Stomach smooth muscle (tissue), 2 donors: ENCODE results near the gene DUSP10.

Experiments
- H3K27ac ChIP-seq: one replicate; pipeline ENCODE4 v1.7.0; 2013; ENCODE audit warnings: mild to moderate bottlenecking, low read length, inconsistent platforms
- H3K27me3 ChIP-seq, 2 donors: one replicate each; pipeline ENCODE4 v1.7.0; 2013; ENCODE audit warnings: low read length in 2 of 2; ENCODE audit not compliant: insufficient read depth in 2 of 2, control insufficient read depth in 1 of 2
- H3K36me3 ChIP-seq, 2 donors: one replicate each; pipeline ENCODE4 v1.7.0; 2013; ENCODE audit warnings: low read length in 2 of 2; ENCODE audit not compliant: control insufficient read depth in 2 of 2, insufficient read depth in 2 of 2
- H3K4me1 ChIP-seq: one replicate; pipeline ENCODE4 v1.7.0; 2013; ENCODE audit warnings: low read length; ENCODE audit not compliant: control insufficient read depth, insufficient read depth
- H3K4me3 ChIP-seq, 2 donors: one replicate each; pipeline ENCODE4 v1.7.0; 2013; ENCODE audit warnings: low read length in 2 of 2
- H3K9ac ChIP-seq, 2 donors: one replicate each; pipeline ENCODE4 v1.7.0; 2013; ENCODE audit warnings: low read length in 2 of 2, mild to moderate bottlenecking in 1 of 2
- H3K9me3 ChIP-seq, 2 donors: one replicate each; pipeline ENCODE4 v1.7.0; 2013; ENCODE audit warnings: low read length in 2 of 2; ENCODE audit not compliant: control insufficient read depth in 2 of 2
- donor health status: healthy.
- donor health status: Pancreatic carcinoma.

DUSP10 gene

GRCh38 chr1:221712198-221712684 lies 29.6 kb downstream of the DUSP10 start:
- H3K27ac ChIP-seq: peak overlapping the region; percentile 73

DNA sequence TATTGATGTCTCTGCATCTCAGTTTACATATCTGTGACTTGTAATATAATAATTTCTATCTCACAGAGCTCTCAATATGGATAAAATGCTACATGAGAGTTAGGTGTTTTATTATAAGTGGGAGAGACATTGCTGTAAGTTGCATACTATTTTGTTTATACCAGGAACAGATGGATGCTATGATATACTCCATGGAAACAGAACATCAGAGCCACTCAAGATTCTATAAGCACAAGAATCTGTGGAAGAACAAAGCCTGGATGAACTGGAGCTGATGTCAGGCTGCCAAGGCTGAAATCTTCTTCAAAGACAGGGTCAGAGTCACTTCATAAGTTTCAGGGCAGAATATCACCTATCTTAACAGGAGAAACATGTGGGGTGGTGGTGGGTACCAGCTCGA lies 30.2 kb downstream of the DUSP10 start:
- Histone ChIP-seq H3K27me3 (no peaks in the 10 kb centered on the region), H3K9me3 (no peaks in the 10 kb centered on the region), H3K36me3 (no peaks in the 10 kb centered on the region), H3K27ac (peak overlapping the region; percentile 73), H3K4me1 (peaks cover 54% of the 10 kb centered on the region), H3K4me3 (no peak overlapping the region), H3K9ac (peak overlapping the region; percentile 48 to 55)

More at GRCh38 chr1:221712198-221712684, 29.6 kb downstream of the DUSP10 start:
- Histone ChIP-seq H3K4me1 (peaks cover 54% of the 10 kb centered on the region), H3K27me3 (no peaks in the 10 kb centered on the region), H3K36me3 (no peaks in the 10 kb centered on the region), H3K4me3 (no peak overlapping the region), H3K9me3 (no peaks in the 10 kb centered on the region), H3K9ac (no peak overlapping the region)

GRCh38 chr1:221711063-221711577 lies 30.8 kb downstream of the DUSP10 start:
- H3K4me1 ChIP-seq: peaks cover 51% of the 10 kb centered on the region
- peak overlapping the region; percentile 48 to 55 for H3K9ac ChIP-seq

GRCh38 chr1:221709854-221710253 lies 32.0 kb downstream of the DUSP10 start:
- Histone ChIP-seq H3K36me3 (peaks cover 0 to 9% of the 10 kb centered on the region in 2 donors), H3K9ac (peak overlapping the region in 1 of 2 donors; percentile 37), H3K4me3 (no peak overlapping the region), H3K4me1 (peaks cover 40% of the 10 kb centered on the region), H3K9me3 (no peaks in the 10 kb centered on the region), H3K27me3 (no peaks in the 10 kb centered on the region), H3K27ac (peak overlapping the region; percentile 78)

More at GRCh38 chr1:221711063-221711577, 30.8 kb downstream of the DUSP10 start:
- Histone ChIP-seq H3K9me3 (no peaks in the 10 kb centered on the region), H3K36me3 (peaks cover 0 to under 1% of the 10 kb centered on the region in 2 donors), H3K27ac (peak overlapping the region; percentile 73), H3K27me3 (no peaks in the 10 kb centered on the region), H3K4me3 (peak overlapping the region in 1 of 2 donors; percentile 6)

DNA sequence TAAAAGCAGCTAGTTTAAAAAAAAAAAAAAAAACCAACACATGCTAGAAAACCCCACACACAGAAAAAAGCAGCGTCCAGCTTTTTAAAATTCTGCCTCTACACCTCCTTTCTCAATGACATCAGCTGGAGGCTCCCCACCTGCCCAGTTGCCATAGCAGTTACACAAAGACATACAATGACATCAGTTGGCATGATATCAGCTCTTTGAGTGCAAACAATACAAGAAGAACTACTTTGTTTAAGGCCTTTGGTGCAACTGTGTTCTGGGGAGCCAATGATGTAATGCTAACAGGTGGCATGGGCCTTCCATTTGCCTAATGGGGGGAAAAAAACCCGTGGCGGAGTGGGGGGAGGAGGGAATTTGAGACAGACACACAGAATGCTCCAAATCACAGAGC lies 32.9 kb downstream of the DUSP10 start:
- Histone ChIP-seq H3K4me3 (peak overlapping the region in 1 of 2 donors; percentile 24), H3K36me3 (peaks cover 0 to 9% of the 10 kb centered on the region in 2 donors), H3K27me3 (no peaks in the 10 kb centered on the region), H3K4me1 (peaks cover 37% of the 10 kb centered on the region), H3K27ac (peak overlapping the region; percentile 78), H3K9me3 (no peaks in the 10 kb centered on the region), H3K9ac (peak overlapping the region in 1 of 2 donors; percentile 58)

GRCh38 chr1:221708076-221708571 lies 33.8 kb downstream of the DUSP10 start:
- Histone ChIP-seq H3K9me3 (no peaks in the 10 kb centered on the region), H3K36me3 (peaks cover 0 to 15% of the 10 kb centered on the region in 2 donors), H3K9ac (peak overlapping the region in 1 of 2 donors; percentile 58), H3K4me1 (peaks cover 35% of the 10 kb centered on the region), H3K4me3 (no peak overlapping the region), H3K27me3 (no peaks in the 10 kb centered on the region), H3K27ac (peak overlapping the region; percentile 78)

DNA sequence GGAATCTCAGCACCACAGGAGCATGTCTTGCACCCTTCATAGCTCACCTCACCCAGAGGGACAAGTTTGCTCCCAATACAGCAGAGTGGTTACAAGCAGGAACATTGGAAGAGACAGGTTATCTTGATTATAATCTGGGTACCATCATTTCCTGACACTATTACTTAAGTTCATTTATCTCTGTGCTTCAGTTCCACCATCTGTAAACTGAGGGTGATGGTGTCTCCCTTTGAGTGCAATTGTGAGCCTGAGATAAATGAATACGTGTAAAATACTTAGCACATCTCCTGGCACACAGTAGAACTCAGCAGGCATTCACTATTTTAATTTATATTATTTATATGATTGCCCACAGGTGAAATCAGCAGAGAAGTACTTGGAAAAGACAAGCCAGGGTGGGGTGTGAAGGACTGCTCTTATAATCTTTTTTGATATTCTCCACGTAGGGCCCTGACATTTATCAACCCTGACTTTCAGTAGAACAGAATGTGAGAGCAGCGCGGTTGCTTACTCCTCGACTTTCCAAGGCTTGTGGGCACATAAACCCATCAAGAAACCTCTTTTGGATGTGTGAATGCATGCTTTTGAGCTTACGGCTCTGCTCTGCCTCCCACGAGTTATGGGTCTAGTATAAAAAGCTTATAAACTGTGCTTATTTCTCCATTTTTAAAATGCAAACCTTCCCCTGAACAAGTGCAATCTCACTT lies 34.9 kb downstream of the DUSP10 start:
- Histone ChIP-seq H3K27me3 (no peaks in the 10 kb centered on the region), H3K4me3 (peak overlapping the region in 1 of 2 donors; percentile 36), H3K36me3 (peaks cover 3 to 23% of the 10 kb centered on the region in 2 donors), H3K27ac (peak overlapping the region; percentile 78), H3K4me1 (peaks cover 33% of the 10 kb centered on the region), H3K9ac (peak overlapping the region in 1 of 2 donors; percentile 30), H3K9me3 (no peaks in the 10 kb centered on the region)

GRCh38 chr1:221706191-221706590 lies 35.7 kb downstream of the DUSP10 start:
- peak overlapping the region; percentile 38 for H3K27ac ChIP-seq
- H3K9me3 ChIP-seq: no peaks in the 10 kb centered on the region
- H3K4me1 ChIP-seq: peaks cover 32% of the 10 kb centered on the region
- peaks cover 3 to 23% of the 10 kb centered on the region in 2 donors for H3K36me3 ChIP-seq
- H3K4me3 ChIP-seq: no peak overlapping the region
- no peaks in the 10 kb centered on the region for H3K27me3 ChIP-seq
- H3K9ac ChIP-seq: no peak overlapping the region

DNA sequence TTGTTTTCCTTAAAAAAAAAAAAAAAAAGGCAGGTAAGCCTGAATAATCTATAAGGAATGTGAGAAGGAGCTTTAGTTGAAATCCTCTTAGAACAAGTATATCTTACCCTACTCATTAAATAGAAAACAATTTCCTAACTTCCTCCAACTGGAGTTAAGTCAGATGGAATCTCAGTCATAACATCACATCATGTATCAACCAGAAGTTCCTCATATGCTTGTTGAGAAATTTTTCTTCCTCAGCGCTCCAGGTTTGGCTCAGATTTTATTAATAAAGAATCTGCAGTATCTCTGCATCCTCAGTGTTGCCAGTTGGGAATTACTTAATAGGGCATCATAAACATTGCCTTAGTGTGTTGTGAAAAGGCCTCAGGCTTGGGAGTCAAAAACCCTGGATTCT lies 37.6 kb downstream of the DUSP10 start:
- Histone ChIP-seq H3K36me3 (peaks cover 3 to 23% of the 10 kb centered on the region in 2 donors), H3K9ac (no peak overlapping the region), H3K9me3 (no peaks in the 10 kb centered on the region), H3K4me1 (peaks cover 21% of the 10 kb centered on the region), H3K4me3 (no peak overlapping the region), H3K27ac (peak overlapping the region; percentile 46), H3K27me3 (no peaks in the 10 kb centered on the region)

DNA sequence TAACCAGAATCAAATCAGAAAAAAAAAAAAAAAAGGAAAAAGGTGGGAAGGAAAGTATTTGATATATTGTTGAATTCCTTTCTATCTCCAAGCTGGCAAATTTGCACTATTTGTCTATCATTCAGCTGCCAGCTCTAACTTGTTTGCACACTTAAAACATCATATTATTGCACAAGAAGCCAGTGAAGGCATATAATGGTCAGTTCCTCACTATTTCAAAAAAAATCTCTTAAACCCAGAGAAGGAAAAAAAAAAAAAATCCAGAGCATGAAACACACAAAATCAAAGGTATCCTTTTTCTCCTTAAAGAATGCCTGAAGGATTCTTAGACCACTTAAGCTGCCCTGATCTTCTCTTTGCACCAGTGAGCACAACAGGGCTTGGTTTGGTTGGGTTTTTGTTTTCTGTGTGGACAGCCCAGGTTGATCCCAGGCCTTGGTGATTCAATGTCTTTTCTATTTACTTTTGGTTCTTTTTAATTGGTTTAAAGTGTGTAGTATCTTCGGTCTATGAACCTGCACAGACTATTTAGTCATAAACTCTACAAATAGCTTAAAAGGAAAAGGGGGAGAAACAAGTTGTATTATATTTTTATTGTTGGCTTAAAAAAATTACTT lies 40.2 kb downstream of the DUSP10 start:
- Histone ChIP-seq H3K27ac (no peak overlapping the region), H3K4me1 (peaks cover 7% of the 10 kb centered on the region), H3K27me3 (no peaks in the 10 kb centered on the region)

More for the DNA sequence above, 40.2 kb downstream of the DUSP10 start:
- Histone ChIP-seq H3K4me3 (no peak overlapping the region), H3K9ac (no peak overlapping the region), H3K9me3 (no peaks in the 10 kb centered on the region), H3K36me3 (peaks cover 3 to 23% of the 10 kb centered on the region in 2 donors)
